HepG2 (cell line): ENCODE data around the gene NEGR1. TPM values are rescaled to one million over a fixed set of nuclear protein-coding genes. Genes with fewer than 3 reads are reported as not detected.

Experiments
- DNMT3B ChIP-seq: conservative IDR thresholded peaks from 2 replicates; pipeline ENCODE4 v1.6.1; 2016; ENCODE audit warnings: missing biosample characterization, control low read depth
- MAF1 ChIP-seq: sonication (generic); formaldehyde crosslinking; IDR thresholded peaks from 2 replicates; pipeline ENCODE4 v1.5.0; 2020; ENCODE audit warnings: missing genetic modification reagents, borderline replicate concordance
- MYNN ChIP-seq: sonication (generic); formaldehyde crosslinking; IDR thresholded peaks from 2 replicates; pipeline ENCODE4 v1.4.0; 2020; ENCODE audit warnings: mild to moderate bottlenecking, low read depth, missing genetic modification reagents
- RCOR2 ChIP-seq: IDR thresholded peaks from 2 replicates; pipeline ENCODE4 v1.6.1; 2016; ENCODE audit warnings: missing biosample characterization, missing genetic modification reagents
- TFDP1 ChIP-seq: IDR thresholded peaks from 2 replicates; pipeline ENCODE4 v1.6.1; 2016; ENCODE audit warnings: missing compliant biosample characterization, missing genetic modification reagents, borderline replicate concordance
- ZFP62 ChIP-seq: sonication (generic); formaldehyde crosslinking; IDR thresholded peaks from 2 replicates; pipeline ENCODE4 v1.4.0; 2020; ENCODE audit warnings: missing genetic modification reagents
- ZHX2 ChIP-seq, 2 experiments: sonication (generic) in 1 of 2; formaldehyde crosslinking in 1 of 2; IDR thresholded peaks; 2 replicates each; pipeline versions ENCODE4 v1.6.1 to v1.9.0; 2014 to 2022; ENCODE audit warnings: antibody characterized with exemption in 1 of 2, borderline replicate concordance in 1 of 2, inconsistent platforms in 1 of 2, low read depth in 1 of 2, missing genetic modification reagents in 1 of 2
- ZNF326 ChIP-seq: sonication (generic); formaldehyde crosslinking; IDR thresholded peaks from 2 replicates; pipeline ENCODE4 v1.4.0; 2020; ENCODE audit warnings: missing genetic modification reagents, borderline replicate concordance
- polyA plus RNA-seq, 8 experiments: library from polyadenylated mRNA; depleted of rRNA in 3 of 8; stranded (reverse) in 7 of 8; unstranded in 1 of 8; fragments of >200 nt; fragmentation: Illumina TruSeq in 4 of 8; extraction: Trizol in 4 of 8; gene quantifications; 2 replicates each; pipeline versions ENCODE4 v1.2.1 to v1.2.3, GENCODE V29; 2011 to 2016; ENCODE audit warnings: low read depth in 4 of 8, missing spikeins in 1 of 8, mixed read lengths in 1 of 8; ENCODE audit not compliant: insufficient read depth in 1 of 8
- total RNA-seq, 5 experiments: library from RNA; depleted of rRNA; stranded (reverse); fragments of >200 nt; fragmentation: Illumina TruSeq; extraction: Trizol; gene quantifications; 2 replicates each; pipeline ENCODE4 v1.2.3, GENCODE V29; 2016; ENCODE audit warnings: low read depth in 1 of 5

The NEGR1 gene
- total and polyA plus RNA-seq, 2 of the 13 experiments (the other 11 are each of a cell fraction or from before 2014, with no cell fraction given), result not detected

GRCh38 chr1:72056516-72056915, 225.8 kb downstream of the NEGR1 start (continued):
- no peak for TF ChIP-seq ZHX2 (IDR thresholded peaks at IDR 0.05; ENCODE audit: low read depth)
- no peak for TF ChIP-seq ZHX2 (CRISPR knock-in tag; IDR thresholded peaks at IDR 0.05; ENCODE audit: borderline replicate concordance)
- no peak for TF ChIP-seq MAF1 (CRISPR knock-in tag)
- no peak for TF ChIP-seq ZFP62 (CRISPR knock-in tag)
- no peak for TF ChIP-seq DNMT3B (CRISPR knock-in tag)
- TF ChIP-seq RCOR2 (CRISPR knock-in tag), result no peak
- no peak for TF ChIP-seq MYNN (CRISPR knock-in tag)
- TF ChIP-seq ZNF326 (CRISPR knock-in tag), result no peak
- no peak for TF ChIP-seq TFDP1 (CRISPR knock-in tag)
